Esophagus squamous epithelium (tissue), 4 donors: ENCODE results near the gene SUV39H1.

Source experiments
- CTCF ChIP-seq, 6 experiments: fragments of 450-650 bp in 4 of 6; fragments of 200-600 bp in 2 of 6; sonication (generic) in 2 of 6; IDR thresholded peaks; one replicate each; pipeline ENCODE4 v1.5.1; 2016 to 2019; ENCODE audit warnings: antibody characterized with exemption in 6 of 6, mild to moderate bottlenecking in 4 of 6, moderate library complexity in 4 of 6
- POLR2A ChIP-seq, 4 donors: fragments of 450-650 bp; IDR thresholded peaks; one replicate each; pipeline ENCODE4 v1.6.1; 2017; ENCODE audit warnings: antibody characterized with exemption in 4 of 4, mild to moderate bottlenecking in 4 of 4, moderate library complexity in 3 of 4

DNA sequence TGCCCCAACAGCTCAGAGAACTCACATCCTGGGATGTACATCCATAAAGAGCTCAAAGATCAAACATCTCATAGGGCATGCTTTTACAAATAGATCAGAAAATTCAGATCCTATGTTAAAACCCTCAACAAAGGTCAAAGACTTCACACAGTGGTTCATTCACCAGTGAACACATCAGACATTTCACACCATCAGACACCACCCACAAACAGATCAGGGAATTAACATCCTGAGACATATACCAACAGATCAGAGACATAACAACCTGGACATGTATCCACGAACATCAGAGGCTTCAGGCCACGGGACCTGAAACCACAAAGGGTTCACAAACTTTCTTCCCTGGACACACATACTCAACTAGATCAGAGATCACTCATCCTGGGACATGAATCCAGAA lies 23.4 kb downstream of the SUV39H1 start:
- TF ChIP-seq POLR2A (IDR thresholded peaks at IDR 0.05): no peak
- no peak for TF ChIP-seq CTCF (IDR thresholded peaks at IDR 0.05)
